Stimulated activated CD4-positive, alpha-beta T cell treated with anti-CD3 and anti-CD28 coated beads, Interleukin-2, amount 100 ng/mL, for 24 hours (primary cell): Measurements from ENCODE around the gene EXOC6.
"Not testable (repeated sequence)": the region's sequence is repeated elsewhere in the genome, so short reads cannot be mapped to it uniquely, and the experiment has no call there.

Source experiments
- DNase-seq, 2 donors: peaks; one replicate each; pipeline ENCODE4 v3.0.0-alpha.2; 2020

The EXOC6 gene

GRCh38 chr10:93083743-93084539 lies 235.6 kb downstream of the EXOC6 start:
- no peak for DNase-seq

DNA sequence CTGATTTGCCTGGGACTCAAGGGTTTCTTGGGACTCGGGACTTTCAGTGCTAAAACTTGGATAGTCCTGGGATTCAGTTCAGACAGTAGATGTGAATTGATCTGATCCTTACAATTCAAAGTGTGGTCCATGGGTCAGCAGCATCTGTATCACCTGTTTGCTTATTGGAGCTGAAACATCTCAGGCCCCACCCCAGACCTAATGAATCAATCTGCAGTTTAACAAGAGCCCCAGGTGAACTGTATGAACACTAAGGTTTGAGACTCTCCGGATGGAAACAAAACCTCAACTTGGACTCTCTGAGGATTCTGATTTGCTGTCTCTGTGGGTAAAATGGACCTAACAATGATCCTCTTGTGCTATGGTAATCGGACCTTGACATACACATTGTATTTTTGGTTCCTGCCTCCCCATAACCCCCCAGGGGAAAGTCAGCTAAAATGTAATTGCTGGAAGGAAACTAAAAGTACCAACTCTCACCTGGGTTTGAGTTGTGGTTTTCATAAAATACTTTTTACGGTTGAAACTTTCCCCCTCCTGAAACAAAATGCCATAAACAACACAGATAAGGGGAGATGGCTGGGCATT lies 237.0 kb downstream of the EXOC6 start:
- DNase-seq = no peak

GRCh38 chr10:93086289-93086688 lies 238.0 kb downstream of the EXOC6 start:
- DNase-seq = no peak

GRCh38 chr10:93087846-93088245 lies 239.5 kb downstream of the EXOC6 start:
- DNase-seq = no peak

GRCh38 chr10:93088466-93088865 lies 240.1 kb downstream of the EXOC6 start:
- DNase-seq = no peak

DNA sequence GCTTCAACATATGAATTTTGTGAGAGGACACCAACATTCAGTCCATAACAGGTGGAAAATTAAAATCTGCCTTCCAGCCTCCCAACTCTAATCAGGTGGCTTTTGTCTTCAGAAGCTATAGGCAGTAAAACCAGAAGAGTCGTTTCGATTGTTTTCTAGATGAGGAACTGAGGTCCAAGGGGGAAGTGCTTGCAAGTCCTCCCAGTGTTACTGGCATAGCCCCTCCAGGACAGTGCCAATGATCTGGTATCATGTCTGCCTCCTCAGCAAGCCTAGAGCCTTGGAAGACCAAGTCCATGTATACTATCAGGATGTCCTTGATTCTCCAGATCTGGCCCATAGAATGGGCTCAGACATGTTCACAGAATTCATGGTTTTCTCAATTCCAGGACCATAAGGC lies 242.3 kb downstream of the EXOC6 start:
- DNase-seq = no peak

DNA sequence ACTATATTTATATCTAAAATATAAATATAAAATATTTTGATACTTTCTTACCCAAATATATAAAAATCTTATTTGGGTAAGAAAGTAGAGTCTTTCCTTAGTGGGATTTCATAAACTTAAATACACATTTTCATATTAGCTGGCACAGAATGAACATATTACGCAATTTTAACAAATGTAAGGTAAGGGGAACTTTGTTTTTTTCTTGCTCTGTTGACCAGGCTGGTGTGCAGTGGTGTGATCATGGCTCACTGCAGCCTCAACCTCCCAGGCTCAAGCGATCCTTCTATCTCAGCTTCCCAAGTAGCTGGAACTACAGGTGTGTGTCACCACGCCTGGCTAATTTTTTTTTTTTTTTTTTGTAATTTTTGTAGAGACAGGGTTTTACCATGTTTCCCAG lies 243.6 kb downstream of the EXOC6 start:
- DNase-seq = no peak

- DNase-seq = no peak
These were observed 246.9 kb downstream of the EXOC6 start for GRCh38 chr10:93095225-93095624.

DNA sequence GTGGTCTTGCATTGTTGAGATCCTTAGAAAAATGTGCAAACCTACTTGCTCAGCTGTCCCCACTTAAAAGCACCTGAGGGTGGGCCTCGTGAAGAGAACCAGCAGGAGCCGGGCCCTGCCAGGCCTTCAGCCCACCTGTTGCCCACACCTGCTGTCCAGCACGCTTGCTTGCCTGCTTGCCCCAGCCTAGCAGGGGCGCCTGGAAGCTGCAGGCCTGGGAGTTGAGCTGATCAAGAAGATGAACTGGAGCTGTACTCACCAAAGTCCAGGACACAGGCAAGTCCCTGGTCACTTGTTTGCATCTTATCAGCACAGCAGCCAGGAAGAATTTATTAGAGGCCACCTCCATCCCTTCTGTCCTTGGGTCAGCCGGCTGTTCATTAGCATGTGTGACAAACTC lies 248.6 kb downstream of the EXOC6 start:
- no peak for DNase-seq

DNA sequence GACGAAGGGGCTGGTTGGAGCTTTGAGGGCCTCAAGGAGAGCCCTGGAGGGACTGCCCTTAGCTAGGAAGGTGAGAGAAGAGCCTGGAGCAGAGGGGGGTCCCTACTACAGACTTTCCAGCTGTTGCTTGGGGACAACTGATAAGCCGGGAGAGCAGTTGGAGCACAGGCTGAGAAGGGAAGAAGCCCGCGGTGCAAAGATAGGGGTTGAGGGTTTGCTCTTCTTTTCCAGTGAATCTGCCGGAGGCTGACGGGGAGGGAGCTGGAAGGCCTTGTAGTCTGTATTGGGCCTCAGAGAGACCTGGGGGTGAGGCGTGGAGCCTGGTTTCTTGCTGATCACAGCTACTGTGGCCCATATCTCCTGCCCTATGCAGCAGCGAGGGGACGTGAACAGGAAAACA lies 249.1 kb downstream of the EXOC6 start:
- no peak for DNase-seq

DNA sequence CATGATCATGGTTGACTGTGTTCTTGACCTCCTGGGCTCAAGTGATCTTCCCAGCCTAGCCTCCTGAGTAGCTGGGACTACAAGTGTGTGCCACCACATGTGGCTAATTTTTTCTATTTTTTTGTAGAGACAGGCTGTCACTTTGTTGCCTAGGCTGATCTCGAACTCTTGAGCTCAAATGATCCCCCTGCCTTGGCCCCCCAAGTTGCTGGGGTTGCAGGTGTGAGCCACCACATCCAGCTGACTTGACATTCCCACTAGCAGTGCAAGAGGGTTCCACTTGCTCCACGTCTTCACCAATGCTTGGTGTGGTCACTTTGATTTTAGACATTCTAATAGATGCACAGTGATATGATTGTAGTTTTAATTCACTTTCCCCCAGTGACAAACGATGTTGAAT lies 250.5 kb downstream of the EXOC6 start:
- no peak for DNase-seq

DNA sequence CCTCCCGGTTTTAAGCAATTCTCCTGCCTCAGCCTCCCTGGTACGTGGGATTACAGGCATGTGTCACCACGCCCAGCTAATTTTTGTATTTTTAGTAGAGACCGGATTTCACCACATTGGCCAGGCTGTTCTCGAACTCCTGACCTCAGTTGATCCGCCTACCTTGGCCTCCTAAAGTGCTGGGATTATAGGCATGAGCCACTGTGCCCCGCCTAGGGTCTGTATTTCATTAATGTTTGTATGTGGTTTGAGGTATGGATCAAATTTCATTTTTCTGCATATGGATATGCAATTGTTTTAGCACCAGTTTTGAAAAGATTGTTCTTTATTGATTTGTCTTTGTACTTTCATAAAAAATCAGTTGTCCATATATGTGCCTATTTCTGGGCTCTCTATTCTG lies 251.3 kb downstream of the EXOC6 start:
- no peak for DNase-seq

- not testable (repeated sequence) for DNase-seq
These were observed 252.8 kb downstream of the EXOC6 start for GRCh38 chr10:93101148-93101547.

DNA sequence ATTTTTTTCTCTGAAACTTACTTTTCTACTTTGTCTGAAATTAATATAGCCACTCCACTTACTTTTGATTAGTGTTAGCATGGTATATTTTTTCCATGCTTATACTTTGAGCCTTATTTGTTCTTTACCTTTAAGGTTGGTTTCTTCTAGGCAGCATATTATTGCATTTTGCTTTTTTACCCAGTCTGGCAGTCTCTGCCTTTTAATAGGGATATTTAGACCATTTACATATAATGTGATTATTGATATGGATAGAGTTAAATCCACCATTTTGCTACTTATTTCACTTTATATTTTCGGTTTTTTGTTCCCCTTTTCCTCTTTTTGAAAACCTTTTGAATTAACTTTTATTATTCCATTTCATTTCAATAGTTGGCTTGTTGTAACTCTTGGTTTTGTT lies 255.6 kb downstream of the EXOC6 start:
- DNase-seq = no peak

GRCh38 chr10:93106631-93107072 lies 258.3 kb downstream of the EXOC6 start:
- DNase-seq = no peak
